Activated naive CD8-positive, alpha-beta T cell treated with anti-CD3 and anti-CD28 coated beads, Interleukin-2, amount 50 U/mL, for 24 hours (primary cell): ENCODE measurements around the gene PTPRN2.

ENCODE experiments used
- ATAC-seq: fragments of 150-1000 bp; cut with Tn5 transposase; one replicate; pipeline ENCODE4 v1.10.0; 2021
- DNase-seq: peaks from one replicate; pipeline ENCODE4 v3.0.0; 2021
- H3K27ac Mint-ChIP-seq: one replicate; pipeline ENCODE4 v1.8.0; 2021; ENCODE audit warnings: mild to moderate bottlenecking, mixed read lengths
- H3K27me3 Mint-ChIP-seq: one replicate; pipeline ENCODE4 v1.8.0; 2021; ENCODE audit warnings: mixed read lengths
- H3K36me3 Mint-ChIP-seq: one replicate; pipeline ENCODE4 v1.8.0; 2021; ENCODE audit warnings: low read depth, mixed read lengths
- H3K4me1 Mint-ChIP-seq: one replicate; pipeline ENCODE4 v1.8.0; 2021; ENCODE audit warnings: mixed read lengths
- H3K4me3 Mint-ChIP-seq: one replicate; pipeline ENCODE4 v1.8.0; 2021; ENCODE audit warnings: mild to moderate bottlenecking, moderate library complexity, mixed read lengths
- H3K9me3 Mint-ChIP-seq: one replicate; pipeline ENCODE4 v1.8.0; 2021; ENCODE audit warnings: mixed read lengths

The PTPRN2 gene

DNA sequence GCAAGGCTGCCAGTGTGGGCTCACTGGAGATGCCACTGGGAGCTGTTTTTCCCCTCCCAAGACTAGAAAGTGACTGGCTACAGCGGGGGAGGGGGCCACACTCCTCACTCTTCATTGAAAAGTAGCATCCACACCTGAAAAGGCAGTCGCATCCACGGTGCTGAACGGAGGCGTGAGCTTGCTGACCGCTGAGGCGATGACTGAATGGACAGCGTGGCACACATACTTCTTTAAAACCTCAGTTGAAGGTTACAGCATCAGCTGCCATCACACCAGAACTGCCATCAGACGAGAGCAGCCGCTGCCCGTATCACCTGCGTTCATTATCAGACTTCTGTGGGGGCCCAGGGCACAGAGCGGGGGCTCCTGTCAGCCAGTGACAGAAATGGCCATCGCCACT is 923.6 kb downstream of the PTPRN2 start:
- no peak for ATAC-seq

DNA sequence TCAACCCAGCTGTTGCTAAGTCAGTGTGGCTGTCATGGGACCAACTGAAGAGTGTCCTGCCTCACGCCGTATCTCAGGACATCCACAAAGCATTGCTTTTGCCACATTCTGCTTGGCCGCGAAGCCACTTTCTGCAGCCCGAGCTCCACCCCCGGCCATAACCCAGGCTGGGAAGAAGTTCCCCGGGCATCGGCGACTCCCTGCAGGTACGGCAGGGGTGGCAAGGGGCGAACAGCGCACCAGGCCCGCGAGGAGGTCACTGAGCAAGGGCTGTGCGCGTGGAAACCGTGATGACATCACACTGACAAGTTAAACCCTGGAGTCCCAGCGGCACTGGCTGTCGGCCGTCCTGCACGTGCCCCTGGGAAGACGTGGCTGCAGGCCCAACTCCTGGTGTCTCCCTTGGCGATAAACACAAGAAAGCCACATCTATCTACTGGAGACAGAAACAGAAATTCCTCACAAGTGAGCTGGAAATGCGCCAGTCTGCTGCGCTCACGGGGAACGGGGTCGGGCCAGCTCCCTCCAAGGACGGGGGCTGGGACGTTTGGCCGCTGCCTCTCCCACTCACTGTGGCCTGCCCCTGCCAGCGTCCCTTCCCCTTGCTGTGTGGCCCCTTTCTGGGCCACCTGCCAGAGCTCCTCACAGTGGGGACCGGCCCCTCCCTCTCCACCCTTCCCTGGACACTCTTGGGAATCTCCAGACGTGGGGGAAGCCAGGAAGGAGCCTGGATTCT is 924.5 kb downstream of the PTPRN2 start:
- Mint-ChIP-seq H3K36me3 (no peaks in the 10 kb centered on the region), H3K27ac (no peak overlapping the region), H3K9me3 (no peaks in the 10 kb centered on the region), H3K4me1 (peaks cover 11% of the 10 kb centered on the region), H3K27me3 (peaks cover 3% of the 10 kb centered on the region), H3K4me3 (no peak overlapping the region)
- ATAC-seq (no peak), DNase-seq (no peak)

More for the DNA sequence above, 923.6 kb downstream of the PTPRN2 start:
- Mint-ChIP-seq H3K27ac (no peak overlapping the region), H3K9me3 (no peaks in the 10 kb centered on the region), H3K4me3 (no peak overlapping the region), H3K4me1 (peaks cover 18% of the 10 kb centered on the region), H3K27me3 (peaks cover 3% of the 10 kb centered on the region), H3K36me3 (no peaks in the 10 kb centered on the region)
- no peak for DNase-seq

- no peaks in the 10 kb centered on the region for H3K9me3 Mint-ChIP-seq
- DNase-seq, result no peak
- no peak overlapping the region for H3K4me3 Mint-ChIP-seq
- no peaks in the 10 kb centered on the region for H3K27me3 Mint-ChIP-seq
- ATAC-seq, result no peak
- H3K36me3 Mint-ChIP-seq, result no peaks in the 10 kb centered on the region
- H3K4me1 Mint-ChIP-seq, result peaks cover 8% of the 10 kb centered on the region
- no peak overlapping the region for H3K27ac Mint-ChIP-seq
These were observed 925.4 kb downstream of the PTPRN2 start for GRCh38 chr7:157662110-157662791.

GRCh38 chr7:157661611-157661975 is 926.0 kb downstream of the PTPRN2 start:
- Mint-ChIP-seq H3K9me3 (no peaks in the 10 kb centered on the region), H3K36me3 (no peaks in the 10 kb centered on the region), H3K27me3 (no peaks in the 10 kb centered on the region), H3K4me1 (peaks cover 8% of the 10 kb centered on the region), H3K27ac (no peak overlapping the region), H3K4me3 (no peak overlapping the region)
- DNase-seq, result no peak
- no peak for ATAC-seq

GRCh38 chr7:157660971-157661610 is 926.5 kb downstream of the PTPRN2 start:
- Mint-ChIP-seq H3K36me3 (no peaks in the 10 kb centered on the region), H3K9me3 (no peaks in the 10 kb centered on the region), H3K27me3 (no peaks in the 10 kb centered on the region), H3K4me3 (no peak overlapping the region), H3K27ac (no peak overlapping the region), H3K4me1 (peaks cover 8% of the 10 kb centered on the region)
- no peak for ATAC-seq
- DNase-seq, result no peak

GRCh38 chr7:157658851-157659412 is 928.7 kb downstream of the PTPRN2 start:
- Mint-ChIP-seq H3K4me3 (no peak overlapping the region), H3K9me3 (no peaks in the 10 kb centered on the region), H3K27ac (no peak overlapping the region), H3K27me3 (no peaks in the 10 kb centered on the region), H3K36me3 (no peaks in the 10 kb centered on the region), H3K4me1 (peaks cover 8% of the 10 kb centered on the region)
- ATAC-seq (no peak), DNase-seq (no peak)

DNA sequence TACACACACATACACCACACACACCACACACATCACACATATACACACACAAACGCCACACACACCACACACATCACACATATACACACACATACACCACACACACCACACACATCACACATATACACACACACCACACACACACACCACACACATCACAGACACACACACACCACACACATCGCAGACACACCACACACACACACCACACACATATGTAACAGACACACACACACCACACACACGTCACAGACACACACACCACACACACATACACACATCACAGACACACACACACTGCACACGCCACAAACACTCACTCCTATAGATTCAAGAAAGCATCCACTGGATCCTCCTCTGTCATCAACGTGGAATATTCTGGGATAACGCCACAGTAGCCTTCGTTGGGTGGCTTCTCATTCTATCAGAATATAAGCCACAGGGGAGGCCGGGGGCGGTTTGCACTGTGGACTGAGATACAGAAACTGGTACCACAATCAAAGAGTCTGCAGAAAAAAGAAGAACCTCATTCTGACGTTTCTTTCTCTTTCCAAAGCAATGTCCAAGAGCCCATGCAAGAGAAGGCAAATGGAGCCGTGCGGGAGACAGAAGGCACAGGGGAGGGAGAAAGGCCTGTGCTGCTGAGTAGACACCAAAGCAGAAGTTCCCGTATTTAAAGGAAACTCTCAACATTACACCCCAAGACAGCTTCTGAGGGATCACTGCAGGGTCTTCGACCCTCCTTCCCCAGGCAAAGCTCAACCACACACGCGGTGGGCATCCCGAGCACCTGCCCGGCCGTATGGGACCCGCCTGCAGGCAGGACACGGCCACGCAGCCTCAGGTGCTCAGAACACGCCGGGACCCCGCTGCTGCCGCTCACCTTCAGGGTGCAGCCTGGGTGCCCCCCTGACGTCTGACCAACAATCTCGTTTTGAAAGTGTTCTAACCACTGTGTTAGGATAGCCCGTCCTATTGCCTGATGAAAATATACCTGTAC is 929.6 kb downstream of the PTPRN2 start:
- DNase-seq, result no peak
- no peak for ATAC-seq
- Mint-ChIP-seq H3K9me3 (no peaks in the 10 kb centered on the region), H3K27me3 (no peaks in the 10 kb centered on the region), H3K27ac (no peak overlapping the region), H3K4me1 (peaks cover 8% of the 10 kb centered on the region), H3K36me3 (no peaks in the 10 kb centered on the region), H3K4me3 (no peak overlapping the region)

- Mint-ChIP-seq H3K27me3 (no peaks in the 10 kb centered on the region), H3K27ac (no peak overlapping the region), H3K4me1 (peaks cover 8% of the 10 kb centered on the region), H3K4me3 (no peak overlapping the region), H3K36me3 (no peaks in the 10 kb centered on the region), H3K9me3 (no peaks in the 10 kb centered on the region)
- no peak for DNase-seq
- ATAC-seq, result no peak
These were observed 931.3 kb downstream of the PTPRN2 start for GRCh38 chr7:157656195-157656769.

DNA sequence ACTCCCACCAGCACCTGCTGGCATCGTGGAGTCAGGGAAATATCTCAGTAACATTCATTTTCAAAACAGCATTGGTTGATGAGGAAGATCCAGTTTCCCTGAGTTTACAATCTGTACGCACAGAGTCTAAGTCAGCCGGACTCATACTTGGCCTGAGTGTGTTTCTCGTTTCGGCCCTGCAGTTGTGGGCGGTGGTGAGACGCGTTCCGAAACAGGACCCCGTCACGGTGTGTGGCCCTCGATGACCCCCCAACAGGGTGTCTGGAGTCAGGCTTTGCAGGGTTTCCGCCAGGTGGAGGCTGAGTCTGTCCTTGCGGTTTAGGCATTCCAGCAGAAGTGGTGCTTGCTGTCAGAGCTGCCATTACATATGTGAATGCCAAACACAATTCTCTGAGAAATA is 933.3 kb downstream of the PTPRN2 start:
- no peaks in the 10 kb centered on the region for H3K9me3 Mint-ChIP-seq
- no peak for ATAC-seq
- no peak overlapping the region for H3K27ac Mint-ChIP-seq
- DNase-seq, result no peak
- no peaks in the 10 kb centered on the region for H3K27me3 Mint-ChIP-seq
- H3K4me1 Mint-ChIP-seq, result no peaks in the 10 kb centered on the region
- H3K36me3 Mint-ChIP-seq, result no peaks in the 10 kb centered on the region
- no peak overlapping the region for H3K4me3 Mint-ChIP-seq

- Mint-ChIP-seq H3K4me1 (no peaks in the 10 kb centered on the region), H3K27me3 (no peaks in the 10 kb centered on the region), H3K27ac (no peak overlapping the region), H3K4me3 (no peak overlapping the region), H3K9me3 (no peaks in the 10 kb centered on the region), H3K36me3 (no peaks in the 10 kb centered on the region)
- DNase-seq (no peak), ATAC-seq (no peak)
These were observed 933.8 kb downstream of the PTPRN2 start for GRCh38 chr7:157653827-157654207.

GRCh38 chr7:157652954-157653826 is 934.4 kb downstream of the PTPRN2 start:
- Mint-ChIP-seq H3K27ac (no peak overlapping the region), H3K4me3 (no peak overlapping the region), H3K9me3 (no peaks in the 10 kb centered on the region), H3K36me3 (no peaks in the 10 kb centered on the region), H3K27me3 (no peaks in the 10 kb centered on the region), H3K4me1 (no peaks in the 10 kb centered on the region)
- no peak for ATAC-seq
- DNase-seq, result no peak

DNA sequence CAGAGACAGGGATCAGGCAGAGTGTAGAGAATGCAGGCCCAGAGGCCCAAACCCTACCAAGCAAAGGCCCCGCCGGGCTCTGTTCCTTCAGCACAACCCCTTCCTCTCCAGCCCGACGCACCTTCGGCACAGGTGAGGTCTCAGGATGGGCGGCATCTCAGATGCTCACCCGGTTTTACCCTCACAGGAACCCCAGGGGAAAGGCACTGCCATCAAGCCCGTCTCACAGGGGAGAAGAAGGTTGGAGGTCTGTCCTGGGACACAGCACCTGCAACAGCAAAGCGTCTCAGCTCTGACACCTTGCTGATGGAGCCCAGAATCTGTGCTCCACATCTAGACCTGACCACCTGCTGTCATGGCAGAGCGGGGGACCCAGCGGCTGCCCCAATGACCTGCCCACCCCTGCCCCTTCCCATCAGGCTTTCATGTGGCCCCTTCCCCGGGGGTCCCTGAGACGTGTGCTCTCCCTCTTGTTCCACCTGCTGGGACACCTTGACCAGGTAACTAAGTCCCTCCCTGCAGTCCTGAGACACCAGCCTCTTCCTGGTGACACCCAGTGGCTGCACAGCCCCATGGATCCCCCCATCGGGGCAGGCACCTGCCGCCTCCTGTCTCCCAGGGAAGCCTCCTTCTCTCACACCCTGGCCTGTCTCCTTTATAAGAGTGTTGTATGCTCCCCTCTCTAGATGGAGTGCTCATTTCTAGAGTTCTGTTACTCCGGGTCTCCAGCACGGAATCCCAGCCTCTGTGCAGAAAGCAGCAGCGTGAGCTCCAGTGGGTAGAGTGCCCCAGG is 935.3 kb downstream of the PTPRN2 start:
- H3K9me3 Mint-ChIP-seq, result no peaks in the 10 kb centered on the region
- ATAC-seq (no peak), DNase-seq (no peak)
- no peak overlapping the region for H3K4me3 Mint-ChIP-seq
- H3K4me1 Mint-ChIP-seq, result no peaks in the 10 kb centered on the region
- H3K27me3 Mint-ChIP-seq, result no peaks in the 10 kb centered on the region
- H3K36me3 Mint-ChIP-seq, result no peaks in the 10 kb centered on the region
- H3K27ac Mint-ChIP-seq, result no peak overlapping the region
